ENCODE data around the gene DMD.

- TF ChIP-seq YY1 (IDR thresholded peaks at IDR 0.05; ENCODE audit: low read depth, low read length) (no peak), GTF2F1 (IDR thresholded peaks at IDR 0.05; ENCODE audit: borderline replicate concordance, low read depth, low read length) (no peak), CTCF (IDR thresholded peaks at IDR 0.05; ENCODE audit: control extremely low read depth in 1 of 3, insufficient read depth in 1 of 3, low read depth in 1 of 3, low read length in 3 of 3) (no peak), PHF8 (conservative IDR thresholded peaks at IDR 0.05; ENCODE audit: low read depth, low read length) (no peak), EZH2 (IDR thresholded peaks at IDR 0.05; ENCODE audit: low read depth, low read length, severe bottlenecking) (no peak), ZNF274 (IDR thresholded peaks at IDR 0.05; ENCODE audit: borderline replicate concordance, extremely low read depth, low read length) (no peak), GABPA (IDR thresholded peaks at IDR 0.05; ENCODE audit: borderline replicate concordance, insufficient read depth, low read length) (no peak), KDM1A (IDR thresholded peaks at IDR 0.05; ENCODE audit: borderline replicate concordance, low read length) (no peak), CBX5 (IDR thresholded peaks at IDR 0.05; ENCODE audit: low read depth, low read length) (no peak), EGR1 (IDR thresholded peaks at IDR 0.05; ENCODE audit: borderline replicate concordance, low read depth, low read length) (no peak), TAF1 (IDR thresholded peaks at IDR 0.05; ENCODE audit: low read depth, low read length) (no peak), MAFK (IDR thresholded peaks at IDR 0.05; ENCODE audit: low read depth, low read length) (no peak), CEBPB (IDR thresholded peaks at IDR 0.05; ENCODE audit: low read depth, low read length) (no peak), SP1 (IDR thresholded peaks at IDR 0.05; ENCODE audit: low read depth, low read length) (no peak)
These were observed 1705.0 kb downstream of the DMD start for GRCh38 chrX:31506360-31506759.

Measured in H1 (cell line).